Subcutaneous preadipocyte (primary cell): ENCODE results near the gene COPS6. TPM values are rescaled to one million over a fixed set of nuclear protein-coding genes. Genes with fewer than 3 reads are reported as not detected.

Source experiments
- small RNA-seq: library from RNA; depleted of rRNA; stranded (forward); fragments of <200 nt; gene quantifications from one replicate; pipeline ENCODE3, GENCODE V24; 2012
- total RNA-seq: library from RNA; depleted of rRNA; stranded (reverse); fragments of >200 nt; gene quantifications from 2 replicates; pipeline ENCODE4 v1.2.3, GENCODE V29; 2012

Gene COPS6
- 53.6 and 65.9 TPM in 2 replicates for total RNA-seq

GRCh38 chr7:100088621-100089457 is at the start of gene COPS6:
COPS6 (plus strand) TSS chr7:100088969; CDS start chr7:100088991, 22 bp downstream.

GRCh38 chr7:100049441-100050291 is 39.1 kb upstream of the COPS6 start, which contains the start of gene ZSCAN21:
ZSCAN21 (plus strand) TSS chr7:100049774; CDS start chr7:100057007, 7,233 bp downstream.

GRCh38 chr7:100081535-100082102 is 7.2 kb upstream of the COPS6 start, which contains the start of gene ZNF3:
ZNF3 (minus strand) TSS chr7:100081723; CDS start chr7:100077357, 4,366 bp downstream.

GRCh38 chr7:100101016-100101862 is 12.5 kb downstream of the COPS6 start, which contains the start of the genes AP4M1 and MCM7:
AP4M1 (plus strand) TSS chr7:100101643; CDS start chr7:100101715, 72 bp downstream.
MCM7 (minus strand) TSS chr7:100101397; CDS start chr7:100101294, 103 bp downstream.

GRCh38 chr7:100119072-100119969 is 30.6 kb downstream of the COPS6 start, which contains the start of the genes CNPY4 and TAF6:
CNPY4 (plus strand) TSS chr7:100119634; CDS start chr7:100119745, 111 bp downstream.
TAF6 (minus strand) TSS chr7:100119358; CDS start chr7:100114209, 5,149 bp downstream.

GRCh38 chr7:100126931-100127865 is 38.4 kb downstream of the COPS6 start, which contains the start of gene MBLAC1:
MBLAC1 (plus strand) TSS chr7:100126967; CDS start chr7:100127396, 429 bp downstream.

Small RNAs within 50 kb of the gene (small RNA-seq; reads per million reads assigned to genes)
- 2,663 reads per million, percentile 100 among the genes with 10 or more reads in this experiment for gene MIR106B
- gene MIR25: 637 reads per million, percentile 99 among the genes with 10 or more reads in this experiment
- gene MIR93: 3,264 reads per million, percentile 100 among the genes with 10 or more reads in this experiment

Other genes starting within 250 kb of the COPS6 start
- under 0.01 TPM in 1 of 2 replicates, not detected in the other for gene OR2AE1, start 211.9 kb upstream of the COPS6 start, total RNA-seq
- gene TRIM4, start 169.4 kb upstream of the COPS6 start, total RNA-seq: 20.9 and 22.3 TPM in 2 replicates
- gene GJC3, start 159.3 kb upstream of the COPS6 start, total RNA-seq: 0.20 TPM in 1 of 2 replicates, not detected in the other
- gene AZGP1, start 112.9 kb upstream of the COPS6 start, total RNA-seq: not detected in 2 replicates
- 33.1 and 36.0 TPM in 2 replicates for gene ZKSCAN1, start 73.4 kb upstream of the COPS6 start, total RNA-seq
- gene ZSCAN21, start 39.2 kb upstream of the COPS6 start, total RNA-seq: 7.7 and 8.0 TPM in 2 replicates
- 17.3 and 21.3 TPM in 2 replicates for gene ZNF3, start 7.2 kb upstream of the COPS6 start, total RNA-seq
- 95.2 and 194 TPM in 2 replicates for gene MCM7, start 12.4 kb downstream of the COPS6 start, total RNA-seq
- 14.1 and 15.8 TPM in 2 replicates for gene AP4M1, start 12.7 kb downstream of the COPS6 start, total RNA-seq
- 34.2 and 44.2 TPM in 2 replicates for gene TAF6, start 30.4 kb downstream of the COPS6 start, total RNA-seq
- 10.8 and 17.3 TPM in 2 replicates for gene CNPY4, start 30.7 kb downstream of the COPS6 start, total RNA-seq
- gene MBLAC1, start 38.0 kb downstream of the COPS6 start, total RNA-seq: 0.73 and 1.6 TPM in 2 replicates
- gene LAMTOR4, start 59.9 kb downstream of the COPS6 start, total RNA-seq: 59.4 and 82.3 TPM in 2 replicates
- gene TRAPPC14, start 69.8 kb downstream of the COPS6 start, total RNA-seq: 7.3 and 10.0 TPM in 2 replicates
- gene GAL3ST4, start 79.6 kb downstream of the COPS6 start, total RNA-seq: 1.8 and 3.7 TPM in 2 replicates
- 0.73 and 2.3 TPM in 2 replicates for gene GPC2, start 88.4 kb downstream of the COPS6 start, total RNA-seq
- gene STAG3, start 88.9 kb downstream of the COPS6 start, total RNA-seq: 0.73 and 1.6 TPM in 2 replicates
- not detected in 2 replicates for gene PVRIG, start 131.0 kb downstream of the COPS6 start, total RNA-seq
- gene SPDYE3, start 218.7 kb downstream of the COPS6 start, total RNA-seq: not detected in 2 replicates